Naive thymus-derived CD4-positive, alpha-beta T cell (primary cell): Measurements from ENCODE around the gene LINGO1. TPM values are rescaled to one million over a fixed set of nuclear protein-coding genes. Genes with fewer than 3 reads are reported as not detected.

Experiments
- ATAC-seq: fragments of 150-1000 bp; cut with Tn5 transposase; 2 replicates; pipeline ENCODE4 v1.10.0; 2021; ENCODE audit warnings: mild to moderate bottlenecking, moderate library complexity
- CTCF ChIA-PET: fragments of 350-600 bp; sonication (Branson Sonifier 250); formaldehyde crosslinking; loops from one replicate; lab custom pipeline; 2021; ENCODE audit warnings: antibody characterized with exemption; lab: Charles Lee
- POLR2A ChIA-PET: fragments of 350-600 bp; sonication (Branson Sonifier 250); formaldehyde crosslinking; loops from one replicate; lab custom pipeline; 2021; ENCODE audit warnings: antibody characterized with exemption, inconsistent platforms; lab: Charles Lee
- DNase-seq, 9 donors: peaks; one replicate each; pipeline versions ENCODE4 v3.0.0 to v3.0.0-alpha.2; 2020 to 2022; ENCODE audit warnings: mixed read lengths in 1 of 9
- H3K27ac ChIP-seq: one replicate; pipeline ENCODE4 v1.7.0; 2013; ENCODE audit warnings: mild to moderate bottlenecking, low read depth, low read length, moderate library complexity
- H3K27me3 ChIP-seq, 2 donors: one replicate each; pipeline ENCODE4 v1.7.0; 2013; ENCODE audit warnings: low read length in 2 of 2, mild to moderate bottlenecking in 2 of 2, moderate library complexity in 2 of 2; ENCODE audit not compliant: control insufficient read depth in 2 of 2, insufficient read depth in 2 of 2
- H3K36me3 ChIP-seq, 3 experiments: 1 replicate in 2 of 3; 2 replicates in 1 of 3; pipeline ENCODE4 v1.7.0; 2013; ENCODE audit warnings: low read length in 3 of 3, mild to moderate bottlenecking in 3 of 3, moderate library complexity in 1 of 3; ENCODE audit not compliant: insufficient read depth in 3 of 3, control insufficient read depth in 2 of 3
- H3K4me1 ChIP-seq, 2 donors: one replicate each; pipeline ENCODE4 v1.7.0; 2013; ENCODE audit warnings: low read length in 2 of 2, mild to moderate bottlenecking in 2 of 2, moderate library complexity in 1 of 2; ENCODE audit not compliant: control insufficient read depth in 2 of 2, insufficient read depth in 2 of 2
- H3K4me3 ChIP-seq: 2 replicates; pipeline ENCODE4 v1.7.0; 2013; ENCODE audit warnings: mild to moderate bottlenecking, low read length
- H3K9me3 ChIP-seq, 3 experiments: 1 replicate in 2 of 3; 2 replicates in 1 of 3; pipeline ENCODE4 v1.7.0; 2013; ENCODE audit warnings: low read length in 3 of 3; ENCODE audit not compliant: control insufficient read depth in 2 of 3
- H3K27ac Mint-ChIP-seq, 9 donors: one replicate each; pipeline ENCODE4 v1.8.0; 2020 to 2022; ENCODE audit warnings: mixed read lengths in 9 of 9, mild to moderate bottlenecking in 8 of 9, moderate library complexity in 5 of 9, inconsistent platforms in 2 of 9
- H3K27me3 Mint-ChIP-seq, 5 donors: one replicate each; pipeline ENCODE4 v1.8.0; 2021 to 2022; ENCODE audit warnings: mixed read lengths in 5 of 5, mild to moderate bottlenecking in 1 of 5
- H3K36me3 Mint-ChIP-seq, 5 donors: one replicate each; pipeline ENCODE4 v1.8.0; 2020 to 2022; ENCODE audit warnings: mixed read lengths in 5 of 5, mild to moderate bottlenecking in 3 of 5, inconsistent platforms in 1 of 5
- H3K4me1 Mint-ChIP-seq, 7 donors: one replicate each; pipeline ENCODE4 v1.8.0; 2020 to 2022; ENCODE audit warnings: mixed read lengths in 7 of 7, mild to moderate bottlenecking in 3 of 7, inconsistent platforms in 1 of 7
- H3K4me3 Mint-ChIP-seq, 10 donors: one replicate each; pipeline ENCODE4 v1.8.0; 2020 to 2022; ENCODE audit warnings: mild to moderate bottlenecking in 10 of 10, mixed read lengths in 10 of 10, moderate library complexity in 6 of 10, inconsistent platforms in 2 of 10
- H3K9me3 Mint-ChIP-seq, 11 donors: one replicate each; pipeline ENCODE4 v1.8.0; 2020 to 2022; ENCODE audit warnings: mixed read lengths in 11 of 11, mild to moderate bottlenecking in 4 of 11, inconsistent platforms in 1 of 11, moderate library complexity in 1 of 11
- intact Hi-C, 2 donors: fragments of 100-400 bp; cut with micrococcal nuclease; formaldehyde crosslinking; loops; one replicate each; pipeline ENCODE4 v1.15.1; 2023
- polyA plus RNA-seq, 2 donors: library from polyadenylated mRNA; unstranded; fragments of 300-500 nt; fragmentation: Illumina TruSeq; gene quantifications; one replicate each; pipeline ENCODE4 v1.2.3, GENCODE V29; 2021
- total RNA-seq, 6 experiments: library from RNA in 5 of 6; stranded (reverse) in 5 of 6; gene quantifications; 1 replicate in 5 of 6; 2 replicates in 1 of 6; pipeline ENCODE4 v1.2.3 and lab custom pipeline; 2021 to 2026

Gene LINGO1
- total and polyA plus RNA-seq, 7 experiments from 2014 or later: not detected

GRCh38 chr15:77622934-77623754 is 9.6 kb downstream of the LINGO1 start:
- DNase-seq (no peak), ATAC-seq (no peak)
- no peaks in the 10 kb centered on the region for H3K4me1 Mint-ChIP-seq
- H3K27me3 Mint-ChIP-seq: peaks cover 5 to 18% (median 6%) of the 10 kb centered on the region in 5 donors
- Histone ChIP-seq H3K9me3 (no peaks in the 10 kb centered on the region), H3K27ac (no peak overlapping the region), H3K27me3 (no peaks in the 10 kb centered on the region), H3K4me1 (no peaks in the 10 kb centered on the region), H3K4me3 (no peak overlapping the region), H3K36me3 (no peaks in the 10 kb centered on the region)
- H3K36me3 Mint-ChIP-seq: no peaks in the 10 kb centered on the region
- POLR2A ChIA-PET: no interaction called here
- intact Hi-C loops: no loop called here
- CTCF ChIA-PET: no interaction called here
- no peaks in the 10 kb centered on the region for H3K9me3 Mint-ChIP-seq
- no peak overlapping the region for H3K27ac Mint-ChIP-seq
- no peak overlapping the region for H3K4me3 Mint-ChIP-seq

GRCh38 chr15:77622209-77622933 is 10.3 kb downstream of the LINGO1 start:
- Mint-ChIP-seq H3K4me1 (no peaks in the 10 kb centered on the region), H3K4me3 (no peak overlapping the region), H3K9me3 (no peaks in the 10 kb centered on the region), H3K36me3 (no peaks in the 10 kb centered on the region), H3K27ac (no peak overlapping the region), H3K27me3 (peaks cover 4 to 11% (median 5%) of the 10 kb centered on the region in 5 donors)
- DNase-seq (no peak), ATAC-seq (no peak)
- H3K36me3 ChIP-seq: no peaks in the 10 kb centered on the region
- no peaks in the 10 kb centered on the region for H3K27me3 ChIP-seq
- no peaks in the 10 kb centered on the region for H3K4me1 ChIP-seq
- no peaks in the 10 kb centered on the region for H3K9me3 ChIP-seq
- no peak overlapping the region for H3K4me3 ChIP-seq
- ChIA-PET POLR2A (no interaction called here), CTCF (no interaction called here)
- H3K27ac ChIP-seq: no peak overlapping the region
- intact Hi-C loops: no loop called here

GRCh38 chr15:77621847-77622208 is 10.9 kb downstream of the LINGO1 start:
- CTCF ChIA-PET: no interaction called here
- Histone ChIP-seq H3K27me3 (no peaks in the 10 kb centered on the region), H3K27ac (no peak overlapping the region), H3K4me3 (no peak overlapping the region), H3K36me3 (no peaks in the 10 kb centered on the region), H3K9me3 (no peaks in the 10 kb centered on the region), H3K4me1 (no peaks in the 10 kb centered on the region)
- POLR2A ChIA-PET: no interaction called here
- Mint-ChIP-seq H3K4me3 (no peak overlapping the region), H3K36me3 (no peaks in the 10 kb centered on the region), H3K4me1 (no peaks in the 10 kb centered on the region), H3K27me3 (peaks cover 4 to 11% (median 5%) of the 10 kb centered on the region in 5 donors), H3K27ac (no peak overlapping the region), H3K9me3 (no peaks in the 10 kb centered on the region)
- intact Hi-C loops: no loop called here
- ATAC-seq (no peak), DNase-seq (no peak)

GRCh38 chr15:77620960-77621647 is 11.6 kb downstream of the LINGO1 start:
- Mint-ChIP-seq H3K4me3 (no peak overlapping the region), H3K36me3 (no peaks in the 10 kb centered on the region), H3K27me3 (peaks cover 0 to 6% (median 5%) of the 10 kb centered on the region in 5 donors), H3K4me1 (no peaks in the 10 kb centered on the region), H3K9me3 (no peaks in the 10 kb centered on the region), H3K27ac (no peak overlapping the region)
- DNase-seq (no peak), ATAC-seq (no peak)
- Histone ChIP-seq H3K4me1 (no peaks in the 10 kb centered on the region), H3K27ac (no peak overlapping the region), H3K27me3 (no peaks in the 10 kb centered on the region), H3K36me3 (no peaks in the 10 kb centered on the region), H3K9me3 (no peaks in the 10 kb centered on the region), H3K4me3 (no peak overlapping the region)
- POLR2A ChIA-PET: no interaction called here
- intact Hi-C loops: no loop called here
- CTCF ChIA-PET: no interaction called here

- H3K4me1 Mint-ChIP-seq: no peaks in the 10 kb centered on the region
These were observed 12.4 kb downstream of the LINGO1 start for GRCh38 chr15:77620297-77620696.

GRCh38 chr15:77619883-77620282 is 12.8 kb downstream of the LINGO1 start:
- no peaks in the 10 kb centered on the region for H3K36me3 Mint-ChIP-seq
- Histone ChIP-seq H3K27me3 (no peaks in the 10 kb centered on the region), H3K4me1 (no peaks in the 10 kb centered on the region), H3K27ac (no peak overlapping the region), H3K4me3 (no peak overlapping the region), H3K9me3 (no peaks in the 10 kb centered on the region), H3K36me3 (no peaks in the 10 kb centered on the region)
- no peak for DNase-seq
- no peak for ATAC-seq
- peaks cover 0 to 5% (median 4%) of the 10 kb centered on the region in 5 donors for H3K27me3 Mint-ChIP-seq
- ChIA-PET CTCF (no interaction called here), POLR2A (interaction anchor here (0.5 kb wide), 1 partner anchor 1728 kb away, joined by 3 read pairs; no protein-coding TSS in a partner anchor)
- intact Hi-C loops: no loop called here
- no peak overlapping the region for H3K4me3 Mint-ChIP-seq
- H3K4me1 Mint-ChIP-seq: no peaks in the 10 kb centered on the region
- H3K27ac Mint-ChIP-seq: no peak overlapping the region
- no peaks in the 10 kb centered on the region for H3K9me3 Mint-ChIP-seq

More at GRCh38 chr15:77620297-77620696, 12.4 kb downstream of the LINGO1 start:
- intact Hi-C loops: no loop called here
- H3K36me3 Mint-ChIP-seq: no peaks in the 10 kb centered on the region
- ChIA-PET CTCF (no interaction called here), POLR2A (interaction anchor here (0.5 kb wide), 1 partner anchor 1727 kb away, joined by 3 read pairs; no protein-coding TSS in a partner anchor)
- Histone ChIP-seq H3K27ac (no peak overlapping the region), H3K27me3 (no peaks in the 10 kb centered on the region), H3K4me1 (no peaks in the 10 kb centered on the region), H3K36me3 (no peaks in the 10 kb centered on the region), H3K9me3 (no peaks in the 10 kb centered on the region), H3K4me3 (no peak overlapping the region)
- H3K9me3 Mint-ChIP-seq: no peaks in the 10 kb centered on the region
- H3K4me3 Mint-ChIP-seq: no peak overlapping the region
- H3K27me3 Mint-ChIP-seq: peaks cover 0 to 5% (median 5%) of the 10 kb centered on the region in 5 donors
- H3K27ac Mint-ChIP-seq: no peak overlapping the region
- DNase-seq (no peak), ATAC-seq (no peak)
